Stimulated activated naive B cell treated with anti-CD40 and anti-IgM and Interleukin-4, amounts not matched to agents 10 μg/mL and 1 μg/mL and 100 μg/mL, for 72 hours (primary cell): ENCODE data around the gene MAPT.

Experiments
- ATAC-seq, 2 donors: fragments of 150-1000 bp; cut with Tn5 transposase; replicated peaks; 2 replicates each; pipeline ENCODE4 v1.10.0; 2021; ENCODE audit warnings: moderate library complexity in 1 of 2
- DNase-seq: peaks from one replicate; pipeline ENCODE4 v3.0.0; 2021
- H3K27ac Mint-ChIP-seq: one replicate; pipeline ENCODE4 v1.8.0; 2022; ENCODE audit warnings: mild to moderate bottlenecking, mixed read lengths
- H3K27me3 Mint-ChIP-seq, 2 donors: one replicate each; pipeline ENCODE4 v1.8.0; 2022; ENCODE audit warnings: mixed read lengths in 2 of 2
- H3K36me3 Mint-ChIP-seq, 2 donors: one replicate each; pipeline ENCODE4 v1.8.0; 2022; ENCODE audit warnings: mixed read lengths in 2 of 2, mild to moderate bottlenecking in 1 of 2
- H3K4me1 Mint-ChIP-seq, 2 donors: one replicate each; pipeline ENCODE4 v1.8.0; 2022; ENCODE audit warnings: mixed read lengths in 2 of 2, mild to moderate bottlenecking in 1 of 2
- H3K4me3 Mint-ChIP-seq, 2 donors: one replicate each; pipeline ENCODE4 v1.8.0; 2022; ENCODE audit warnings: mild to moderate bottlenecking in 2 of 2, mixed read lengths in 2 of 2, moderate library complexity in 1 of 2
- H3K9me3 Mint-ChIP-seq, 2 donors: one replicate each; pipeline ENCODE4 v1.8.0; 2022; ENCODE audit warnings: mixed read lengths in 2 of 2, mild to moderate bottlenecking in 1 of 2

The MAPT gene

GRCh38 chr17:46037722-46038255 is 143.4 kb downstream of the MAPT start:
- Mint-ChIP-seq H3K4me1 (peaks cover 16 to 23% of the 10 kb centered on the region in 2 donors), H3K27ac (peak overlapping the region; percentile 87), H3K9me3 (no peaks in the 10 kb centered on the region), H3K27me3 (no peaks in the 10 kb centered on the region), H3K4me3 (no peak overlapping the region), H3K36me3 (peaks cover 35 to 67% of the 10 kb centered on the region in 2 donors)
- ATAC-seq: no peak
- no peak for DNase-seq

- peak overlapping the region; percentile 87 for H3K27ac Mint-ChIP-seq
- H3K4me1 Mint-ChIP-seq: peaks cover 16 to 21% of the 10 kb centered on the region in 2 donors
- H3K27me3 Mint-ChIP-seq: no peaks in the 10 kb centered on the region
- no peak for ATAC-seq
- H3K9me3 Mint-ChIP-seq: no peaks in the 10 kb centered on the region
- H3K4me3 Mint-ChIP-seq: no peak overlapping the region
- DNase-seq: no peak
- peaks cover 30 to 62% of the 10 kb centered on the region in 2 donors for H3K36me3 Mint-ChIP-seq
Observed at GRCh38 chr17:46038414-46038813, 144.1 kb downstream of the MAPT start.

GRCh38 chr17:46038937-46039336 is 144.6 kb downstream of the MAPT start:
- Mint-ChIP-seq H3K27ac (peak overlapping the region; percentile 31), H3K9me3 (no peaks in the 10 kb centered on the region), H3K4me3 (no peak overlapping the region), H3K4me1 (peaks cover 16 to 24% of the 10 kb centered on the region in 2 donors), H3K27me3 (no peaks in the 10 kb centered on the region), H3K36me3 (peaks cover 33 to 64% of the 10 kb centered on the region in 2 donors)
- ATAC-seq: no peak
- DNase-seq: no peak

- Mint-ChIP-seq H3K4me1 (peaks cover 22 to 24% of the 10 kb centered on the region in 2 donors), H3K27me3 (no peaks in the 10 kb centered on the region), H3K27ac (peak overlapping the region; percentile 20), H3K36me3 (peaks cover 34 to 64% of the 10 kb centered on the region in 2 donors), H3K4me3 (no peak overlapping the region), H3K9me3 (no peaks in the 10 kb centered on the region)
- DNase-seq (no peak), ATAC-seq (no peak)
Observed at GRCh38 chr17:46039592-46040186, 145.3 kb downstream of the MAPT start.

GRCh38 chr17:46042246-46042645 is 147.9 kb downstream of the MAPT start:
- Mint-ChIP-seq H3K4me3 (no peak overlapping the region), H3K27ac (peak overlapping the region; percentile 75), H3K9me3 (no peaks in the 10 kb centered on the region), H3K27me3 (no peaks in the 10 kb centered on the region), H3K36me3 (peaks cover 33 to 69% of the 10 kb centered on the region in 2 donors), H3K4me1 (peaks cover 16 to 17% of the 10 kb centered on the region in 2 donors)
- ATAC-seq (no peak), DNase-seq (no peak)

- Mint-ChIP-seq H3K27ac (no peak overlapping the region), H3K4me1 (peaks cover 17 to 18% of the 10 kb centered on the region in 2 donors), H3K4me3 (no peak overlapping the region), H3K9me3 (no peaks in the 10 kb centered on the region), H3K27me3 (no peaks in the 10 kb centered on the region), H3K36me3 (peaks cover 35 to 73% of the 10 kb centered on the region in 2 donors)
- ATAC-seq (no peak), DNase-seq (no peak)
Observed at GRCh38 chr17:46042925-46043324, 148.6 kb downstream of the MAPT start.

GRCh38 chr17:46043606-46044005 is 149.3 kb downstream of the MAPT start:
- DNase-seq: no peak
- Mint-ChIP-seq H3K4me3 (no peak overlapping the region), H3K36me3 (peaks cover 32 to 73% of the 10 kb centered on the region in 2 donors)

GRCh38 chr17:46044286-46044928 is 150.1 kb downstream of the MAPT start:
- H3K27ac Mint-ChIP-seq: peak overlapping the region; percentile 56
- peaks cover 30 to 68% of the 10 kb centered on the region in 2 donors for H3K36me3 Mint-ChIP-seq
- peak; percentile 60 to 68 for ATAC-seq
- no peaks in the 10 kb centered on the region for H3K27me3 Mint-ChIP-seq
- no peaks in the 10 kb centered on the region for H3K9me3 Mint-ChIP-seq
- H3K4me1 Mint-ChIP-seq: peaks cover 12 to 17% of the 10 kb centered on the region in 2 donors
- no peak for DNase-seq
- H3K4me3 Mint-ChIP-seq: no peak overlapping the region

More at GRCh38 chr17:46043606-46044005, 149.3 kb downstream of the MAPT start:
- Mint-ChIP-seq H3K4me1 (peaks cover 14 to 17% of the 10 kb centered on the region in 2 donors), H3K27ac (peak overlapping the region; percentile 37), H3K9me3 (no peaks in the 10 kb centered on the region), H3K27me3 (no peaks in the 10 kb centered on the region)
- no peak for ATAC-seq

GRCh38 chr17:46044989-46045388 is 150.6 kb downstream of the MAPT start:
- ATAC-seq (no peak), DNase-seq (no peak)
- peaks cover 35 to 70% of the 10 kb centered on the region in 2 donors for H3K36me3 Mint-ChIP-seq
- no peak overlapping the region for H3K27ac Mint-ChIP-seq
- no peaks in the 10 kb centered on the region for H3K27me3 Mint-ChIP-seq
- H3K4me3 Mint-ChIP-seq: no peak overlapping the region
- H3K4me1 Mint-ChIP-seq: peaks cover 12 to 17% of the 10 kb centered on the region in 2 donors
- H3K9me3 Mint-ChIP-seq: no peaks in the 10 kb centered on the region

GRCh38 chr17:46045639-46046038 is 151.3 kb downstream of the MAPT start:
- peak in 1 of 2 donors; percentile 22 for ATAC-seq
- Mint-ChIP-seq H3K27me3 (no peaks in the 10 kb centered on the region), H3K4me1 (peaks cover 12 to 20% of the 10 kb centered on the region in 2 donors), H3K9me3 (no peaks in the 10 kb centered on the region), H3K36me3 (peaks cover 36 to 69% of the 10 kb centered on the region in 2 donors), H3K27ac (peak overlapping the region; percentile 15), H3K4me3 (no peak overlapping the region)
- no peak for DNase-seq

- Mint-ChIP-seq H3K27ac (no peak overlapping the region), H3K9me3 (no peaks in the 10 kb centered on the region), H3K36me3 (peaks cover 41 to 69% of the 10 kb centered on the region in 2 donors), H3K27me3 (no peaks in the 10 kb centered on the region), H3K4me1 (peaks cover 18 to 33% of the 10 kb centered on the region in 2 donors), H3K4me3 (no peak overlapping the region)
- ATAC-seq: no peak
- no peak for DNase-seq
Observed at GRCh38 chr17:46046957-46047356, 152.6 kb downstream of the MAPT start.

GRCh38 chr17:46047398-46047797 is 153.0 kb downstream of the MAPT start:
- ATAC-seq: no peak
- peak overlapping the region; percentile 9 for H3K27ac Mint-ChIP-seq
- H3K4me1 Mint-ChIP-seq: peaks cover 21 to 38% of the 10 kb centered on the region in 2 donors
- H3K36me3 Mint-ChIP-seq: peaks cover 45 to 70% of the 10 kb centered on the region in 2 donors
- no peak for DNase-seq
- H3K27me3 Mint-ChIP-seq: no peaks in the 10 kb centered on the region
- no peaks in the 10 kb centered on the region for H3K9me3 Mint-ChIP-seq
- no peak overlapping the region for H3K4me3 Mint-ChIP-seq

GRCh38 chr17:46047856-46048255 is 153.5 kb downstream of the MAPT start:
- Mint-ChIP-seq H3K27me3 (no peaks in the 10 kb centered on the region), H3K4me1 (peaks cover 21 to 40% of the 10 kb centered on the region in 2 donors), H3K9me3 (no peaks in the 10 kb centered on the region), H3K27ac (peak overlapping the region; percentile 59), H3K4me3 (no peak overlapping the region), H3K36me3 (peaks cover 46 to 72% of the 10 kb centered on the region in 2 donors)
- DNase-seq (no peak), ATAC-seq (no peak)

- H3K4me1 Mint-ChIP-seq: peaks cover 19 to 33% of the 10 kb centered on the region in 2 donors
- no peaks in the 10 kb centered on the region for H3K27me3 Mint-ChIP-seq
- H3K36me3 Mint-ChIP-seq: peaks cover 49 to 68% of the 10 kb centered on the region in 2 donors
- H3K4me3 Mint-ChIP-seq: no peak overlapping the region
- DNase-seq (no peak), ATAC-seq (no peak)
- peak overlapping the region; percentile 69 for H3K27ac Mint-ChIP-seq
- no peaks in the 10 kb centered on the region for H3K9me3 Mint-ChIP-seq
Observed at GRCh38 chr17:46049656-46050055, 155.3 kb downstream of the MAPT start.
